Esophagus (tissue), 2 donors: ENCODE results near the gene OCA2. TPM values are rescaled to one million over a fixed set of nuclear protein-coding genes. Genes with fewer than 3 reads are reported as not detected.
"Not testable (repeated sequence)": the region's sequence is repeated elsewhere in the genome, so short reads cannot be mapped to it uniquely, and the experiment has no call there.

Source experiments
- H3K27ac ChIP-seq, 2 donors: one replicate each; pipeline ENCODE4 v1.5.1; 2013; ENCODE audit warnings: low read depth in 2 of 2, mild to moderate bottlenecking in 2 of 2, inconsistent platforms in 1 of 2, low read length in 1 of 2, moderate library complexity in 1 of 2
- H3K27me3 ChIP-seq, 2 donors: one replicate each; pipeline ENCODE4 v1.6.1; 2013; ENCODE audit warnings: low read length in 2 of 2, control low read depth in 1 of 2, mild to moderate bottlenecking in 1 of 2; ENCODE audit not compliant: insufficient read depth in 2 of 2, control insufficient read depth in 1 of 2
- H3K36me3 ChIP-seq, 2 donors: one replicate each; pipeline ENCODE4 v1.6.1; 2013; ENCODE audit warnings: low read length in 1 of 2; ENCODE audit not compliant: control insufficient read depth in 2 of 2, insufficient read depth in 2 of 2
- H3K4me1 ChIP-seq, 2 donors: one replicate each; pipeline ENCODE4 v1.6.1; 2013; ENCODE audit warnings: low read length in 1 of 2; ENCODE audit not compliant: control insufficient read depth in 2 of 2, insufficient read depth in 2 of 2
- H3K4me3 ChIP-seq, 2 donors: one replicate each; pipeline ENCODE4 v1.5.1; 2013; ENCODE audit warnings: low read length in 2 of 2, mild to moderate bottlenecking in 2 of 2, low read depth in 1 of 2, moderate library complexity in 1 of 2
- H3K9me3 ChIP-seq, 2 donors: one replicate each; pipeline ENCODE4 v1.6.1; 2013; ENCODE audit warnings: mild to moderate bottlenecking in 2 of 2, low read depth in 1 of 2, low read length in 1 of 2, moderate library complexity in 1 of 2; ENCODE audit not compliant: control insufficient read depth in 2 of 2, insufficient read depth in 1 of 2
- WGBS, 2 donors: extraction: QIAGEN DNeasy Blood & Tissue Kit; methylation state at CpG; one replicate each; pipeline ENCODE4 v1.1.7; 2013; 5-methylcytosine and 5-hydroxymethylcytosine counted together
- polyA plus RNA-seq, 2 donors: library from polyadenylated mRNA; stranded (reverse); fragments of 200-250 nt; gene quantifications; one replicate each; pipeline ENCODE4 v1.2.3, GENCODE V29; 2013
- donor health status: healthy with polysubstance abuse.
- donor health status: Bipolar disorder and iron deficiency.

Gene OCA2
- polyA plus RNA-seq, 2 donors, result 1.1 to 1.2 TPM

DNA sequence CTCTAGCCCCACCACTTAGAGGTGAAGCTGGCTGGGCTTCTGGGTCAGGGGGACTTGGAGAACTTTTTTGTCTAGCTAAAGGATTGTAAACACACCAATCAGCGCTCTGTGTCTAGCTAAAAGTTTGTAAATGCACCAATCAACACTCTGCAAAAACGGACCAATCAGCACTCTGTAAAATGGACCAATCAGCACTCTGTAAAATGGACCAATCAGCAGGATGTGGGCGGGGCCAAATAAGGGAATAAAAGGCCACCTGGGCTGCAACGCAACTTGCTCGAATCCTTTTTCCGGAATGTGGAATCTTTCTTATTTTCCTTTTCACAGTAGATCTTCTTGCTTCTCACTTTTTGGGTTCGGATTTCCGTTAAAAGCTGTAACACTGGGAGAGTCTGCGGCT, 385.3 kb downstream of the OCA2 start:
- WGBS, 2 donors, result 83 to 85% methylated on average over 9 of the region's 9 CpGs
- not testable (repeated sequence) for H3K27me3 ChIP-seq, H3K27ac ChIP-seq, H3K9me3 ChIP-seq, H3K36me3 ChIP-seq, H3K4me3 ChIP-seq, H3K4me1 ChIP-seq

DNA sequence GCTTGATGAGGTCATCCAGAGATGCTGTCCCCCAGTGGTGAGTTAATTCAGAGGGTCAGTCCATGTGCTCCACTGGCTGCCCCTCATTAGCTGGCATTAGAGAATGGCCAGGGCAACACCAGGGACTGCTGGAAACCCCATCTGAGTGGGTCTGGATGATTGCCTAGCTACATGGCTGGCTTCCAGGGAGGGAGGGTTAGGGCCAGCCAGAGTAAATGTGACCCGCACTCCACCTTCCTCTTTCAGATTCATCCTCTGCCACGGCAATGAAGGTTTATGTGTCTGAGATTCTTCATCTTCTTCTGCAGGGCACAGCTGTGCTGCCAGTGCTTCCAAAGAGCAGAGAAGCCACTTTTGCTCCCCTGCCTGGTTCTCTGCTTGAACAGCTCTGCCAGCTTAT, 391.9 kb downstream of the OCA2 start:
- WGBS, 2 donors, result 61 to 71% methylated on average over 2 of the region's 2 CpGs
- no peaks in the 10 kb centered on the region for H3K36me3 ChIP-seq
- peaks cover 0 to 4% of the 10 kb centered on the region in 2 donors for H3K9me3 ChIP-seq
- no peak overlapping the region for H3K4me3 ChIP-seq
- peaks cover 0 to 3% of the 10 kb centered on the region in 2 donors for H3K27me3 ChIP-seq
- no peak overlapping the region for H3K27ac ChIP-seq
- H3K4me1 ChIP-seq, result no peaks in the 10 kb centered on the region

GRCh38 chr15:27706300-27706699, 392.8 kb downstream of the OCA2 start:
- Histone ChIP-seq H3K4me1 (no peaks in the 10 kb centered on the region), H3K27me3 (peaks cover 0 to 3% of the 10 kb centered on the region in 2 donors), H3K4me3 (no peak overlapping the region), H3K9me3 (peaks cover 4 to 5% of the 10 kb centered on the region in 2 donors), H3K27ac (no peak overlapping the region), H3K36me3 (no peaks in the 10 kb centered on the region)
- 90 to 91% methylated on average over 5 of the region's 5 CpGs for WGBS, 2 donors

GRCh38 chr15:27705056-27705455, 394.1 kb downstream of the OCA2 start:
- Histone ChIP-seq H3K4me3 (no peak overlapping the region), H3K27me3 (peaks cover 0 to 3% of the 10 kb centered on the region in 2 donors), H3K27ac (no peak overlapping the region), H3K4me1 (no peaks in the 10 kb centered on the region), H3K36me3 (no peaks in the 10 kb centered on the region), H3K9me3 (peaks cover 4 to 5% of the 10 kb centered on the region in 2 donors)
- WGBS, 2 donors, result 66 to 70% methylated on average over 5 of the region's 5 CpGs

Other genes starting within 250 kb of the OCA2 start
- gene HERC2, start 222.9 kb upstream of the OCA2 start, polyA plus RNA-seq, result 10 to 100 TPM; 19.4 to 28.2 TPM